ENCODE data around the gene RGSL1.

RGSL1 gene

GRCh38 chr1:182549346-182549745 is 99.4 kb downstream of the RGSL1 start:
- DNase-seq, result no peak

GRCh38 chr1:182549811-182550210 is 99.9 kb downstream of the RGSL1 start:
- no peak for DNase-seq

GRCh38 chr1:182552527-182552926 is 102.6 kb downstream of the RGSL1 start:
- no peak for DNase-seq

- no peak for DNase-seq
These were observed 105.5 kb downstream of the RGSL1 start for GRCh38 chr1:182555493-182555892.

- DNase-seq, result no peak
These were observed 106.3 kb downstream of the RGSL1 start for GRCh38 chr1:182556279-182556678.

- no peak for DNase-seq
These were observed 110.5 kb downstream of the RGSL1 start for GRCh38 chr1:182560392-182560984.

GRCh38 chr1:182561456-182561855 is 111.5 kb downstream of the RGSL1 start:
- no peak for DNase-seq

GRCh38 chr1:182563095-182563494 is 113.1 kb downstream of the RGSL1 start:
- DNase-seq, result no peak

GRCh38 chr1:182564406-182565004 is 114.6 kb downstream of the RGSL1 start:
- no peak for DNase-seq

- no peak for DNase-seq
These were observed 115.6 kb downstream of the RGSL1 start for GRCh38 chr1:182565537-182565936.

- no peak for DNase-seq
These were observed 117.7 kb downstream of the RGSL1 start for GRCh38 chr1:182567629-182568028.

GRCh38 chr1:182568647-182569284 is 118.8 kb downstream of the RGSL1 start:
- DNase-seq, result no peak

- no peak for DNase-seq
These were observed 120.1 kb downstream of the RGSL1 start for GRCh38 chr1:182569939-182570610.

- no peak for DNase-seq
These were observed 120.6 kb downstream of the RGSL1 start for GRCh38 chr1:182570611-182570970.

GRCh38 chr1:182574156-182574555 is 124.2 kb downstream of the RGSL1 start:
- no peak for DNase-seq

GRCh38 chr1:182575540-182576149 is 125.7 kb downstream of the RGSL1 start:
- DNase-seq, result no peak

- no peak for DNase-seq
These were observed 130.8 kb downstream of the RGSL1 start for GRCh38 chr1:182580736-182581135.

GRCh38 chr1:182584746-182585145 is 134.8 kb downstream of the RGSL1 start:
- DNase-seq, result no peak

- no peak for DNase-seq
These were observed 136.4 kb downstream of the RGSL1 start for GRCh38 chr1:182586380-182586779.

GRCh38 chr1:182587093-182587492 is 137.1 kb downstream of the RGSL1 start:
- no peak for DNase-seq

GRCh38 chr1:182587666-182588499 is 137.9 kb downstream of the RGSL1 start:
- no peak for DNase-seq
